Type B pancreatic cell (in vitro differentiated cells): ENCODE results near the gene SPATA2L. TPM values are rescaled to one million over a fixed set of nuclear protein-coding genes. Genes with fewer than 3 reads are reported as not detected.
"Not testable (repeated sequence)": the region's sequence is repeated elsewhere in the genome, so short reads cannot be mapped to it uniquely, and the experiment has no call there.

Source experiments
- DNase-seq: peaks from one replicate; pipeline ENCODE4 v3.0.0; 2021; ENCODE audit warnings: mixed read lengths; ENCODE audit not compliant: unreplicated experiment; ENCODE audit errors: extremely low spot score
- H3K27ac Mint-ChIP-seq: 2 replicates; pipeline ENCODE4 v1.8.0; 2021; ENCODE audit warnings: mild to moderate bottlenecking, mixed read lengths
- H3K27me3 Mint-ChIP-seq: 2 replicates; pipeline ENCODE4 v1.8.0; 2021; ENCODE audit warnings: mixed read lengths
- H3K36me3 Mint-ChIP-seq: 2 replicates; pipeline ENCODE4 v1.8.0; 2021; ENCODE audit warnings: mixed read lengths
- H3K4me1 Mint-ChIP-seq: one replicate; pipeline ENCODE4 v1.8.0; 2021; ENCODE audit warnings: mixed read lengths; ENCODE audit not compliant: unreplicated experiment
- H3K4me3 Mint-ChIP-seq: 2 replicates; pipeline ENCODE4 v1.8.0; 2021; ENCODE audit warnings: mild to moderate bottlenecking, mixed read lengths
- H3K9me3 Mint-ChIP-seq: 2 replicates; pipeline ENCODE4 v1.8.0; 2021; ENCODE audit warnings: mixed read lengths
- total RNA-seq: library from RNA; stranded (reverse); gene quantifications from 2 replicates; pipeline ENCODE4 v1.2.1, GENCODE V29; 2021; ENCODE audit warnings: low replicate concordance
- TF ChIP-seq, protein P1 (sequence below): fragments of 200-600 bp; sonication (generic); conservative IDR thresholded peaks from 2 replicates; pipeline ENCODE4 v1.5.0; 2021; ENCODE audit warnings: antibody characterized with exemption, mild to moderate bottlenecking

The SPATA2L gene
- total RNA-seq, 1 donor from 2014 or later = 12.6 TPM

DNA sequence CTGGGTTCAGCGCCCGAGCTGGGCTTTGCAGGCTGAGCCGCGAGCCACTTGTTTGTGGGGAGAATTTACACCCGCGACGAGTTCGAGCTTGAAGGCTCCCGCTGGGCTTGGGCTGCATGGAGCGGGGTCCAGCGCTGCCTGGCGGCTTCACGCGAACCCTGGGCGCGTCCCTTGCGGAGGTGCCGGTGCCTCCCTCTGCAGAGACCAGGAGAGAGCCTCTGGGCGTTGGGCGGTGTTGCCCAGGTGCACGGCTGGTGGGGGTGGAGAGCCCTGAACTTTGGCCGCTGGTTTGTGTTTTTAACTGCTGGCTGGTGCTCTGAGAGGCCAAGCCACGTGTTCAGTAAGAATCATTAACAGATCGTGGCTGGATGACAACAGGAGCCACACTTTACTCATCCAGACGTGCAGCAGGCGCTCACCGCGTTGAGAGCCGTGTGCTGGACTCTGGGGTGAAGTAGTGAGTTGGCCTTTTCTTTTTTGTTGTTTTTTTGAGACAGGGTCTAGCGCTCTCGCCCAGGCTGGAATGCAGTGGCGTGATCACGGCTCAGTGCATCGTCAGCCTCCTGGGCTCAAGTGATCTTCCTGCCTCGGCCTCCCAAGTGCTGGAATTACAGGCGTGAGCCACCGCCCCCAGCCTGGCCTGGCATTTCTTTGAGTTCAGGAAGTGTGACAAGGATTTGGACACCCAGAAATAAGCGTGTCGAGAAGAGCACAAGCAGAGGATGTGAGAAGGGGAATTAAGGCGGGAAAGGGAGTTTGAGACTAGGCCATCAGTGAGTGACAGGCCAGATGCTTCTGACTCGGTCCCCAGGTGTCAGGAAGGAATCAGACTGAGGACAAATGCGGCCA is 14.2 kb downstream of the SPATA2L start:
- peaks cover 15% of the 10 kb centered on the region for H3K36me3 Mint-ChIP-seq
- peaks cover 9% of the 10 kb centered on the region for H3K4me1 Mint-ChIP-seq
- H3K27me3 Mint-ChIP-seq = no peaks in the 10 kb centered on the region
- H3K27ac Mint-ChIP-seq = peak overlapping the region; percentile 96
- TF ChIP-seq, protein P1, sequence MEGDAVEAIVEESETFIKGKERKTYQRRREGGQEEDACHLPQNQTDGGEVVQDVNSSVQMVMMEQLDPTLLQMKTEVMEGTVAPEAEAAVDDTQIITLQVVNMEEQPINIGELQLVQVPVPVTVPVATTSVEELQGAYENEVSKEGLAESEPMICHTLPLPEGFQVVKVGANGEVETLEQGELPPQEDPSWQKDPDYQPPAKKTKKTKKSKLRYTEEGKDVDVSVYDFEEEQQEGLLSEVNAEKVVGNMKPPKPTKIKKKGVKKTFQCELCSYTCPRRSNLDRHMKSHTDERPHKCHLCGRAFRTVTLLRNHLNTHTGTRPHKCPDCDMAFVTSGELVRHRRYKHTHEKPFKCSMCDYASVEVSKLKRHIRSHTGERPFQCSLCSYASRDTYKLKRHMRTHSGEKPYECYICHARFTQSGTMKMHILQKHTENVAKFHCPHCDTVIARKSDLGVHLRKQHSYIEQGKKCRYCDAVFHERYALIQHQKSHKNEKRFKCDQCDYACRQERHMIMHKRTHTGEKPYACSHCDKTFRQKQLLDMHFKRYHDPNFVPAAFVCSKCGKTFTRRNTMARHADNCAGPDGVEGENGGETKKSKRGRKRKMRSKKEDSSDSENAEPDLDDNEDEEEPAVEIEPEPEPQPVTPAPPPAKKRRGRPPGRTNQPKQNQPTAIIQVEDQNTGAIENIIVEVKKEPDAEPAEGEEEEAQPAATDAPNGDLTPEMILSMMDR = no peak
- H3K4me3 Mint-ChIP-seq = peak overlapping the region; percentile 93
- peak; percentile 78 for DNase-seq
- no peaks in the 10 kb centered on the region for H3K9me3 Mint-ChIP-seq

DNA sequence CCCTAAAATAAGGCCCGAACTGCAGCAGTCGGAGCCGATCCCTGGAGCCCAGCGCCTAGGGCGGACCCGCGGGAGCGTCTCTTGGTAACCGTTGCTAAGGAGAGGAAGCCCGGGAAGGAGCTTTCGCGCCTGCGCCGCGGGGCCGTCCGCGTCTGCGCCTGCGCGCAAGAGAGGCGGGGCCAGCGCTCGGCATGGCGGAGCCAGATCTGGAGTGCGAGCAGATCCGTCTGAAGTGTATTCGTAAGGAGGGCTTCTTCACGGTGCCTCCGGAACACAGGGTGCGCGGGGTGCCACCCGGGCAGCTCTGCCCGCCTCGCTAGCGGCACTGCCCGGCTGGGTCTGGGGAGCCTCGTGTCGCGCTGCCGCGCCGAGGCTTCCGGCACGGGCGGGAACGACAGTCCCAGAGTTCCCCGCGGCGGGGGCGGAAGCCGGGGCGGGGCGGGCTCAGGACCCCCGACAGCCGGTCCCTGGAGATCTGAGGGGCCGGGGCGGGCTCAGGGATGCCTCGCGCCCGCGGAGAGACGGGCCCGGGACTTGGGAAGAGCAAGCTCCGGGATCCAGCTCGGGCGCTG is 14.9 kb downstream of the SPATA2L start, which contains the start of gene CDK10:
Gene CDK10 (plus strand): TSS at position 170 of the 572 bp plus-strand sequence. CDS start 22 bp downstream, at position 192.
- Mint-ChIP-seq H3K27me3 (no peaks in the 10 kb centered on the region), H3K4me3 (peak within 1 kb of the TSS; percentile 94), H3K36me3 (peaks cover 18% of the 10 kb centered on the region), H3K4me1 (peaks cover 9% of the 10 kb centered on the region), H3K9me3 (no peaks in the 10 kb centered on the region), H3K27ac (peak within 1 kb of the TSS; percentile 96)
- peak; percentile 97 for DNase-seq
- TF ChIP-seq, protein P1 = no peak

DNA sequence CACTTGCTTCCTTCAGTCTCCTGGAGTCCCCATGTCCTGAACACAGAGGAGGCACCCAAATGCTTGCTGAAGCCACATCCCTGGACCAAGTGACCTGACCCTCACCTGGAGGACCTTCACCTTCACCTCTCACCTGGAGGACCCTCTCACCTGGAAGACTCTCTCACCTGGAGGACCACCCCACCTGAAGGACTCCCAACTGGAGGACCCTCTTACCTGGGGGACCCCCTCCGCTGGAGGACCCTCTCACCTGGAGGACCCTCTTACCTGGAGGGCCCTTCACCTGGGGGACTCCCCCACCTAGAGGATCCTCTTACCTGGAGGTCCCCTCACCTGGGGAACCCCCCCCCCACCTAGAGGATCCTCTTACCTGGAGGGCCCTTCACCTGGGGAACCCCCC is 15.6 kb downstream of the SPATA2L start:
- H3K9me3 Mint-ChIP-seq = no peaks in the 10 kb centered on the region
- peak overlapping the region; percentile 54 for H3K4me3 Mint-ChIP-seq
- TF ChIP-seq, protein P1 = no peak
- H3K27me3 Mint-ChIP-seq = no peaks in the 10 kb centered on the region
- peaks cover 9% of the 10 kb centered on the region for H3K4me1 Mint-ChIP-seq
- no peak for DNase-seq
- H3K36me3 Mint-ChIP-seq = peaks cover 18% of the 10 kb centered on the region
- no peak overlapping the region for H3K27ac Mint-ChIP-seq

- no peaks in the 10 kb centered on the region for H3K9me3 Mint-ChIP-seq
Measured at GRCh38 chr16:89678258-89678657, 23.2 kb downstream of the SPATA2L start.

GRCh38 chr16:89672177-89672941 is 29.1 kb downstream of the SPATA2L start:
- H3K27me3 Mint-ChIP-seq = no peaks in the 10 kb centered on the region
- no peaks in the 10 kb centered on the region for H3K9me3 Mint-ChIP-seq
- no peaks in the 10 kb centered on the region for H3K4me1 Mint-ChIP-seq
- TF ChIP-seq, protein P1 = no peak
- peaks cover 7% of the 10 kb centered on the region for H3K36me3 Mint-ChIP-seq
- DNase-seq = no peak
- no peak overlapping the region for H3K4me3 Mint-ChIP-seq
- no peak overlapping the region for H3K27ac Mint-ChIP-seq

More at GRCh38 chr16:89678258-89678657, 23.2 kb downstream of the SPATA2L start:
- Mint-ChIP-seq H3K36me3 (peaks cover 17% of the 10 kb centered on the region), H3K4me3 (no peak overlapping the region), H3K27me3 (no peaks in the 10 kb centered on the region), H3K27ac (no peak overlapping the region), H3K4me1 (no peaks in the 10 kb centered on the region)
- no peak for DNase-seq
- TF ChIP-seq, protein P1 = no peak

GRCh38 chr16:89671565-89671964 is 29.9 kb downstream of the SPATA2L start:
- not testable (repeated sequence) for DNase-seq, H3K9me3 Mint-ChIP-seq

More at GRCh38 chr16:89671565-89671964, 29.9 kb downstream of the SPATA2L start:
- H3K4me3 Mint-ChIP-seq, H3K4me1 Mint-ChIP-seq, H3K36me3 Mint-ChIP-seq, H3K27ac Mint-ChIP-seq, H3K27me3 Mint-ChIP-seq: not testable (repeated sequence)
